Endothelial cell (in vitro differentiated cells): ENCODE data around the gene LEMD3. TPM values are rescaled to one million over a fixed set of nuclear protein-coding genes. Genes with fewer than 3 reads are reported as not detected.

Source experiments
- DNase-seq: peaks from one replicate; pipeline ENCODE4 v3.0.0; 2021; ENCODE audit warnings: low spot score
- H3K27ac Mint-ChIP-seq: one replicate; pipeline ENCODE4 v1.8.0; 2021; ENCODE audit warnings: mixed read lengths, inconsistent platforms; ENCODE audit not compliant: unreplicated experiment
- H3K27me3 Mint-ChIP-seq: one replicate; pipeline ENCODE4 v1.8.0; 2021; ENCODE audit warnings: mild to moderate bottlenecking, moderate library complexity, mixed read lengths, inconsistent platforms; ENCODE audit not compliant: unreplicated experiment
- H3K36me3 Mint-ChIP-seq: one replicate; pipeline ENCODE4 v1.8.0; 2021; ENCODE audit warnings: mild to moderate bottlenecking, low read depth, mixed read lengths, inconsistent platforms; ENCODE audit not compliant: unreplicated experiment
- H3K4me1 Mint-ChIP-seq: one replicate; pipeline ENCODE4 v1.8.0; 2021; ENCODE audit warnings: mild to moderate bottlenecking, mixed read lengths, inconsistent platforms; ENCODE audit not compliant: unreplicated experiment
- H3K4me3 Mint-ChIP-seq: one replicate; pipeline ENCODE4 v1.8.0; 2021; ENCODE audit warnings: mild to moderate bottlenecking, mixed read lengths, inconsistent platforms; ENCODE audit not compliant: unreplicated experiment
- H3K9me3 Mint-ChIP-seq: one replicate; pipeline ENCODE4 v1.8.0; 2021; ENCODE audit warnings: mixed read lengths, inconsistent platforms; ENCODE audit not compliant: unreplicated experiment
- CTCF ChIP-seq: fragments of 200-600 bp; sonication (generic); IDR thresholded peaks from one replicate; pipeline ENCODE4 v1.5.0; 2021; ENCODE audit warnings: antibody characterized with exemption; ENCODE audit not compliant: unreplicated experiment
- total RNA-seq: library from RNA; stranded (reverse); fragmentation: NEBNext Ultra II Directional; extraction: Animal tissue kit (Norgen Biotek cat#: 25700); gene quantifications from one replicate; pipeline ENCODE4 v1.2.1, GENCODE V29; 2021; ENCODE audit not compliant: unreplicated experiment

LEMD3 gene
- total RNA-seq, 1 donor from 2014 or later, result 22.1 TPM

- Mint-ChIP-seq H3K4me3 (peak overlapping the region; percentile 90), H3K9me3 (no peaks in the 10 kb centered on the region), H3K4me1 (peaks cover 5% of the 10 kb centered on the region), H3K27ac (no peak overlapping the region), H3K36me3 (no peaks in the 10 kb centered on the region), H3K27me3 (peaks cover 2% of the 10 kb centered on the region)
- no peak for DNase-seq
- no peak for TF ChIP-seq CTCF
Measured at GRCh38 chr12:65277994-65278575, 108.7 kb downstream of the LEMD3 start.

GRCh38 chr12:65278576-65279368 is 109.4 kb downstream of the LEMD3 start, which contains the start of gene MSRB3:
MSRB3 (plus strand) TSS chr12:65278683; CDS start chr12:65308580, 29,897 bp downstream.
- no peak for TF ChIP-seq CTCF
- DNase-seq, result peak; percentile 73
- Mint-ChIP-seq H3K9me3 (no peaks in the 10 kb centered on the region), H3K27me3 (peaks cover 2% of the 10 kb centered on the region), H3K36me3 (no peaks in the 10 kb centered on the region), H3K27ac (no peak within 1 kb of the TSS), H3K4me3 (peak within 1 kb of the TSS; percentile 90), H3K4me1 (peaks cover 5% of the 10 kb centered on the region)

GRCh38 chr12:65279369-65280112 is 110.2 kb downstream of the LEMD3 start:
- no peak for TF ChIP-seq CTCF
- H3K4me3 Mint-ChIP-seq, result peak overlapping the region; percentile 90
- no peaks in the 10 kb centered on the region for H3K36me3 Mint-ChIP-seq
- no peaks in the 10 kb centered on the region for H3K9me3 Mint-ChIP-seq
- peaks cover 2% of the 10 kb centered on the region for H3K27me3 Mint-ChIP-seq
- no peak overlapping the region for H3K27ac Mint-ChIP-seq
- DNase-seq, result no peak
- peaks cover 5% of the 10 kb centered on the region for H3K4me1 Mint-ChIP-seq

GRCh38 chr12:65280306-65280705 is 110.9 kb downstream of the LEMD3 start:
- peaks cover 2% of the 10 kb centered on the region for H3K27me3 Mint-ChIP-seq
- no peak for TF ChIP-seq CTCF
- no peak overlapping the region for H3K27ac Mint-ChIP-seq
- no peaks in the 10 kb centered on the region for H3K36me3 Mint-ChIP-seq
- peaks cover 5% of the 10 kb centered on the region for H3K4me1 Mint-ChIP-seq
- DNase-seq, result no peak
- H3K9me3 Mint-ChIP-seq, result no peaks in the 10 kb centered on the region
- no peak overlapping the region for H3K4me3 Mint-ChIP-seq
